MM.1S (cell line): Measurements from ENCODE around the gene CNTROB.
A peak's percentile ranks its signal among the peaks of the same experiment; 100 is the strongest.

Experiments
- DNase-seq: peaks from one replicate; pipeline ENCODE4 v3.0.0-alpha.2; 2015
- H2AFZ ChIP-seq: fragments of 300-600 bp; sonication (generic); 2 replicates; pipeline ENCODE4 v1.6.0; 2016; ENCODE audit warnings: antibody characterized with exemption, low read length
- H3F3A ChIP-seq: fragments of 300-600 bp; sonication (generic); 2 replicates; pipeline ENCODE4 v1.6.1; 2016; ENCODE audit warnings: mild to moderate bottlenecking, antibody characterized with exemption, low read length, moderate library complexity, mixed read lengths; ENCODE audit not compliant: insufficient read depth
- H3K27ac ChIP-seq: fragments of 300-600 bp; sonication (generic); 2 replicates; pipeline ENCODE4 v1.5.1; 2016; ENCODE audit warnings: mild to moderate bottlenecking, low read length
- H3K27me3 ChIP-seq: fragments of 300-600 bp; sonication (generic); replicated peaks from 2 replicates; pipeline ENCODE4 v1.6.0; 2016; ENCODE audit warnings: low read length; ENCODE audit not compliant: insufficient read depth
- H3K36me3 ChIP-seq: fragments of 300-600 bp; sonication (generic); replicated peaks from 2 replicates; pipeline ENCODE4 v1.6.1; 2016; ENCODE audit warnings: mild to moderate bottlenecking, low read length, mixed read lengths; ENCODE audit not compliant: insufficient read depth
- H3K4me1 ChIP-seq: fragments of 300-600 bp; sonication (generic); 2 replicates; pipeline ENCODE4 v1.6.1; 2016; ENCODE audit warnings: low read length, mixed read lengths
- H3K4me2 ChIP-seq: fragments of 300-600 bp; sonication (generic); 2 replicates; pipeline ENCODE4 v1.6.0; 2016; ENCODE audit warnings: low read depth, low read length
- H3K4me3 ChIP-seq: fragments of 300-600 bp; sonication (generic); 2 replicates; pipeline ENCODE4 v1.5.1; 2016; ENCODE audit warnings: low read length, mixed read lengths
- H3K79me2 ChIP-seq: fragments of 300-600 bp; sonication (generic); 2 replicates; pipeline ENCODE4 v1.6.1; 2016; ENCODE audit warnings: mixed run types, low read length, mixed read lengths
- H3K9ac ChIP-seq: fragments of 300-600 bp; sonication (generic); 2 replicates; pipeline ENCODE4 v1.6.1; 2016; ENCODE audit warnings: low read length, mixed read lengths
- H3K9me2 ChIP-seq: fragments of 300-600 bp; sonication (generic); replicated peaks from 2 replicates; pipeline ENCODE4 v1.6.1; 2016; ENCODE audit warnings: mild to moderate bottlenecking, low read length, mixed read lengths; ENCODE audit not compliant: insufficient read depth
- H3K9me3 ChIP-seq: fragments of 300-600 bp; sonication (generic); replicated peaks from 2 replicates; pipeline ENCODE4 v1.6.1; 2016; ENCODE audit warnings: mild to moderate bottlenecking, low read length, mixed read lengths; ENCODE audit not compliant: insufficient read depth
- H4K20me1 ChIP-seq: fragments of 300-600 bp; sonication (generic); 2 replicates; pipeline ENCODE4 v1.6.1; 2016; ENCODE audit warnings: mild to moderate bottlenecking, low read length, moderate library complexity, mixed read lengths; ENCODE audit not compliant: insufficient read depth
- EZH2 ChIP-seq: fragments of 300-600 bp; sonication (generic); optimal IDR thresholded peaks from 2 replicates; pipeline ENCODE3; 2017; ENCODE audit warnings: low read depth, mild to moderate bottlenecking, antibody characterized with exemption, low read length, mixed read lengths
- EZH2phosphoT487 ChIP-seq: fragments of 300-600 bp; sonication (generic); IDR thresholded peaks from 2 replicates; pipeline ENCODE4 v1.6.1; 2018; ENCODE audit warnings: antibody characterized with exemption, low read length
- TF ChIP-seq, protein P1 (sequence below): fragments of 300-600 bp; sonication (generic); IDR thresholded peaks from 2 replicates; pipeline ENCODE4 v1.5.1; 2016; ENCODE audit warnings: antibody characterized with exemption, low read length, mixed read lengths

Gene CNTROB

DNA sequence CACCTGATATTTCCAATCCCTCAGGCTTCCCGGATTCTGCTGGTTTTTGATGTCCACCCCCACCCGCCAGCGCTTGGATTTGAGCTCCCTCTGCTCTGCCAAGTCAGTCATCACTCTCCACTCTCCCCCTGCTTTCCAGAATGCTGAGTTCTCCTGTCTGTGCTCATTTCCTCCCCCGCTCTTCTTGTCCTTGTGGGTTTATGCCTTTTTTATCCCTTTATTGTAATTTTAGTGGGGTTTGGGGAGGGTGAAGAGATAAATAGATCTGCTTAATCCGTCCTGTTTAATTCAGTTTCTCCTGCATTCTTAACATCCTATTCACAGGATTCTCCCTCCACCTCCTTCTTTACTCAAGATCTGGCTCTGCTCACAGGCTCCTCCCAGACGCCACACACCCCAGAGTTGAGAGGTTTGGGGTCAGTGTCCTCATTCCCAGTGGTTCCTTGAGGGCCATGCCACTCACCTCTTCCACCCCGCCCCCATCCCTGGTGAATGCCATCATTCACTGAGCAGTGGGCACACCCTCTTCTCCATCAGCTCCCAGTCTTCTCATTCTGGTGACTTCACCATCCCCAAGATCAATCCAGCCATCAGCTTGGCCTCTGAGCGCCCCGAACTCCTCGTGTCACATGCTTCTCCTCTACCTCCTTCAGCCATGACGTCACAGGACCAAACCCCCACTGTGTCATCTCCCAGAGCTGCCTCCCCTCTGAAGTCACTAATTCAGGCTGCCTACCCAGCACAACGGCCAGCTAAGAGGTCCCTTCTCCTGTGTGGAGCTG lies 55.3 kb downstream of the CNTROB start:
- H2AFZ ChIP-seq = no peak overlapping the region
- peaks cover 14% of the 10 kb centered on the region for H3F3A ChIP-seq
- H3K9me3 ChIP-seq = no peaks in the 10 kb centered on the region
- TF ChIP-seq, protein P1, sequence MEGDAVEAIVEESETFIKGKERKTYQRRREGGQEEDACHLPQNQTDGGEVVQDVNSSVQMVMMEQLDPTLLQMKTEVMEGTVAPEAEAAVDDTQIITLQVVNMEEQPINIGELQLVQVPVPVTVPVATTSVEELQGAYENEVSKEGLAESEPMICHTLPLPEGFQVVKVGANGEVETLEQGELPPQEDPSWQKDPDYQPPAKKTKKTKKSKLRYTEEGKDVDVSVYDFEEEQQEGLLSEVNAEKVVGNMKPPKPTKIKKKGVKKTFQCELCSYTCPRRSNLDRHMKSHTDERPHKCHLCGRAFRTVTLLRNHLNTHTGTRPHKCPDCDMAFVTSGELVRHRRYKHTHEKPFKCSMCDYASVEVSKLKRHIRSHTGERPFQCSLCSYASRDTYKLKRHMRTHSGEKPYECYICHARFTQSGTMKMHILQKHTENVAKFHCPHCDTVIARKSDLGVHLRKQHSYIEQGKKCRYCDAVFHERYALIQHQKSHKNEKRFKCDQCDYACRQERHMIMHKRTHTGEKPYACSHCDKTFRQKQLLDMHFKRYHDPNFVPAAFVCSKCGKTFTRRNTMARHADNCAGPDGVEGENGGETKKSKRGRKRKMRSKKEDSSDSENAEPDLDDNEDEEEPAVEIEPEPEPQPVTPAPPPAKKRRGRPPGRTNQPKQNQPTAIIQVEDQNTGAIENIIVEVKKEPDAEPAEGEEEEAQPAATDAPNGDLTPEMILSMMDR = no peak
- TF ChIP-seq EZH2 (no peak), EZH2phosphoT487 (no peak)
- H3K4me3 ChIP-seq = no peak overlapping the region
- no peak overlapping the region for H3K9ac ChIP-seq
- H3K9me2 ChIP-seq = no peaks in the 10 kb centered on the region
- H3K36me3 ChIP-seq = no peaks in the 10 kb centered on the region
- H3K79me2 ChIP-seq = no peaks in the 10 kb centered on the region
- H3K4me2 ChIP-seq = no peak overlapping the region
- no peaks in the 10 kb centered on the region for H4K20me1 ChIP-seq
- no peak overlapping the region for H3K27ac ChIP-seq
- H3K4me1 ChIP-seq = peaks cover 5% of the 10 kb centered on the region; the same call in 1 of the 2 replicates
- H3K27me3 ChIP-seq = peaks cover 40% of the 10 kb centered on the region
- no peak for DNase-seq

DNA sequence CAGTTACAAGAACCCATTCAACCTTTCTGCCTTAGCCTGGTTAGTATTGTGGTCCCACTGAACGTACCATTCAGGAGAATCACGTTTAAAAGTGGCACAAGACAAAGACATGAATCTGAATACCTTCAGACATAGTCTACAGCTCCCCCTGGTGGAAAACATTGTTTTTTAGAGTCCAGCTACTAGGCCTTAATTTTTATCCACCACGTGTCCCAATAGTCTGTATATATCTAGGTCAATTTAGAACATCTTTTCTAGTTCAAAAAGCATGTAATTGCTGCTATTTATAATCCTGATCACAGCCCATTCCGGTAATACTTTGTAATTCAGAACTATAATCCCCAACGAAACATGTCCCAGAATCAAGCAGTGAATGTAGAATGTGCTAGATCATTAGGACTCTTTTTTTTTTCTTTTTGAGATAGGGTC lies 56.8 kb downstream of the CNTROB start:
- H2AFZ ChIP-seq = no peak overlapping the region

DNA sequence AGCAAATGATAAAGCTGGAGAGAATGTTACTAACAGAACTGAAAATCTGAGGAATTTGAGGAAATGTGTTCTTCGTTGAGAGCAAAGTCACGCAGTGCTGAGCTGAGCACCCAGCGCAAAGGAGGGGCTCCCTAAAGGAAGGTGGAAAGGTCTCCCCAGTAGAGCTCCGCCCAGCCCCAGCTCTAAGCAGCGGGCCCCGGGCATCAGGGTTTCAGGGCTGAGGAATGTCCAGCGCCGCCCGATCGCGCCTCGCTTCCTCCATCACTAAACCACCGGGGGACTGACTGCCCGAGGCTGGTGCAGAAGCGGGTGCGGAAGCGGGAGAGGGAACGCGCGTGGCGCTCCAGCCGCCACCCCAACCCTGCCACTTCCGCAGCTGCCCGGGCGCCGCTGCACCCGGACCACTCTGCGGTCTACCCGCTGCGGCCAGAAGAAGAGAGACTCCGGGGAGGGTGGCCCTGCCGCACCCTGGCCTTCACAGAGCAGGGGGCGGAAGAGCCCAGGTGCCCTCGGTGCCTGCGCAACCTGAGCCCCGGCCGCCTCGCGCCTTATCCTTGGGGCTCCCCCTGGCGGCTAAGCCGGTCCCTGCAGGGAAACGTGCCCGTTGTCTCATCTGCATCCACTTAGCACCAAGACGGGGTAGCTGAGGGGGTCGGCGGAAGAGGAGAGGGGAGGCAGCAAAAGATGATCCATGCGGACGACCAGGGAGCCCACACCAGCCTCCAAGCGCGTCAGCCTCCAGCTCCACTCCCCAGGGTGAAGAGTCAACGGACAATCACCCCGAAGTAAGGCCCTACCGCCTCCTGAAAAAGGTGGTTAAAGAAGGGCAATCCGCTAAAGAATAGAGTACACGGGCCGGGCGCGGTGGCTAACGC lies 58.0 kb downstream of the CNTROB start:
- Histone ChIP-seq H2AFZ (peak overlapping the region; percentile 55), H3K9me3 (no peaks in the 10 kb centered on the region), H3F3A (peaks cover 14% of the 10 kb centered on the region), H3K9ac (peak overlapping the region; percentile 31; the same call in 1 of the 2 replicates), H3K4me2 (peak overlapping the region; percentile 78), H3K9me2 (no peaks in the 10 kb centered on the region), H4K20me1 (no peaks in the 10 kb centered on the region), H3K4me1 (peaks cover 5% of the 10 kb centered on the region; the same call in 1 of the 2 replicates), H3K79me2 (no peaks in the 10 kb centered on the region), H3K4me3 (peak overlapping the region; percentile 62), H3K27ac (peak overlapping the region; percentile 33; the same call in 1 of the 2 replicates), H3K27me3 (peaks cover 27% of the 10 kb centered on the region), H3K36me3 (no peaks in the 10 kb centered on the region)
- DNase-seq = peak; percentile 89
- TF ChIP-seq, protein P1 = peak; percentile 94
- no peak for TF ChIP-seq EZH2phosphoT487

More for the DNA sequence above, 56.8 kb downstream of the CNTROB start:
- H3K36me3 ChIP-seq = no peaks in the 10 kb centered on the region
- peaks cover 14% of the 10 kb centered on the region for H3F3A ChIP-seq
- H3K9me2 ChIP-seq = no peaks in the 10 kb centered on the region
- H3K9me3 ChIP-seq = no peaks in the 10 kb centered on the region
- no peak overlapping the region for H3K27ac ChIP-seq
- peaks cover 33% of the 10 kb centered on the region for H3K27me3 ChIP-seq
- peak; percentile 88 for DNase-seq
- H4K20me1 ChIP-seq = no peaks in the 10 kb centered on the region
- no peak overlapping the region for H3K4me3 ChIP-seq
- H3K4me1 ChIP-seq = peaks cover 5% of the 10 kb centered on the region; the same call in 1 of the 2 replicates
- no peak overlapping the region for H3K9ac ChIP-seq
- H3K79me2 ChIP-seq = no peaks in the 10 kb centered on the region
- H3K4me2 ChIP-seq = no peak overlapping the region
- TF ChIP-seq EZH2 = no peak
- TF ChIP-seq EZH2phosphoT487 = no peak
- TF ChIP-seq, protein P1 = peak; percentile 61
